C4-2B (cell line): ENCODE measurements around the gene LXN.

Experiments used
- H3K27ac ChIP-seq: fragments of 450-650 bp; 2 replicates; pipeline ENCODE4 v1.5.1; 2017
- CTCF ChIP-seq: fragments of 450-650 bp; conservative IDR thresholded peaks from 2 replicates; pipeline ENCODE4 v1.5.1; 2017; ENCODE audit warnings: mild to moderate bottlenecking
- ZFX ChIP-seq: fragments of 450-650 bp; IDR thresholded peaks from 2 replicates; pipeline ENCODE4 v1.6.1; 2017

Gene LXN

DNA sequence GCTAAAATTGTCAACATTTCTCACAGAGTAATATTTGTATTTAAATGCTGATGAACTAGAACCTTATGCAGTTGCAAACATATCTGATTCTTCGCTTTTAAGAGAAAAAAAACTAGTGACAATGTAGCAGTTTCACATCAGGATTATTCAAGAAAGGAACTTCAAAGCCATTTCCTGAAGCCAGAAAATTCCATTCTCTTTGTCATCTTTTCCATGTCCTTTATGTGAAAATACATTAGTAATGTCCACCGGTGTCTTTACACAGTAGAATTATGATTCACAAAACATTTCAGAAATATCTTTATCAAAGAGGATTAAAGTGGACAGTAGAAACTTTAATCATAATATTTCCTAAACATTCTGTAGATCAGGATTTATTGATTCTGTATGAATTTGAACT, 12.7 kb upstream of the LXN start:
- H3K27ac ChIP-seq, result no peak overlapping the region
- TF ChIP-seq ZFX (no peak), CTCF (no peak)

DNA sequence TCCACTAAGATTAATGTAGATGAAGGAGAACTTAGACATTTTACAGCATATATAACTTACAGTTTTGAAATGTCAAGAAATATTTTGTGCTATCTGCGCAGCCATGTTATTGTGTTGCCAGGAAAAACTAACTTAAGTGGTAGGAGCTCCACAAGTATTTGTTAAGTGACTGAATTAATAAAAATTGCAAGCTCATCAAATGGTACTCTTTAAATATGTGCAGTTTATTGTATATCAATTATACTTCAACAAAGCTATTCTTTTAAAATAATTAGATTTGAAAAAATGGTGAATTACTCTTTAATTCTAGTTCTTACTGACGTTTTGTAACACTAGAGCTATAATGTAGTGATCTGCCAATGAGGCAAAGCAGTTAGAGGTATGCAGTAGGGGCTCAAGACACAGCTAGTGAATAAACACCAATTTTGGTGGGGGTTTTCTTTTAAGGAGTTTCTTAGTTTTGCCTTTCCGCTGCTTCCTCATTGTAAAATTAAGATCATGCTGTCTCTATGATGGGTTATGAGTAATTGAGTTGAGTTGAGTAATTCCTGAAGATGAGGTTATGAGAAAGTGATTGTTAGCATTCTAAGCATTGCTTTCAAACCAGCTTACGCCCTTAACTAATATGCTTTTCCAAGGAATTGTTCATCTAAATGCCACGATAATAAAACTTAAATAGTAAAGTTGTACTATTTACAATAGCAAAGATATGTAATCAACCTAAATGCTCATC, 10.9 kb upstream of the LXN start:
- TF ChIP-seq CTCF (no peak), ZFX (no peak)
- no peak overlapping the region for H3K27ac ChIP-seq

DNA sequence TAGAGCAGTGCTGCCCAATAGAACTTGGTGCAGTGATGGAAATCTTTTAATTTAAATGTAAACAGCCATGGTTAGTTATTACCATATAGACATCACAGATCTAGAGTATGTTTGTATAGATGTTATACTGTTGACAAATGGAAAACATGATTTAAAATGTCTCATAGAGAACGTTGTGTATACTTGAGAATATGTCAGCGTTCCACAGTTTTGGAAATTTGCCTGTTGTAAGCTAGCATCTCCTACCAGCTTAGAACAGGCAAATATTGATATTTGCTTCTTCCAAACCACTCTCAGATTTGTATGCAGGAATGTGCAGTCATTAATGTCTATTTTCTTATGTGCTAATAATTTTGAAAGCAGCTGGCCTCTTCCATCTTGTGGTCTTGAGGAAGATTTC, 8.4 kb upstream of the LXN start:
- no peak overlapping the region for H3K27ac ChIP-seq
- TF ChIP-seq CTCF (0 out of 2 replicates have a peak, but pooled peaks have one; percentile 6), ZFX (no peak)

GRCh38 chr3:158679547-158680000, 7.1 kb upstream of the LXN start:
- no peak overlapping the region for H3K27ac ChIP-seq
- TF ChIP-seq CTCF (no peak), ZFX (no peak)

- H3K27ac ChIP-seq, result no peak overlapping the region
- TF ChIP-seq CTCF (no peak), ZFX (no peak)
Observed at GRCh38 chr3:158678687-158679086, 6.2 kb upstream of the LXN start.

GRCh38 chr3:158671821-158672214, 630 bp downstream of the LXN start:
- H3K27ac ChIP-seq, result no peak overlapping the region
- TF ChIP-seq CTCF, result no peak
- no peak for TF ChIP-seq ZFX

- no peak overlapping the region for H3K27ac ChIP-seq
- no peak for TF ChIP-seq ZFX
- TF ChIP-seq CTCF, result no peak
Observed at GRCh38 chr3:158668506-158668905, 3.9 kb downstream of the LXN start.
